Activated CD8-positive, alpha-beta memory T cell treated with anti-CD3 and anti-CD28 coated beads, Interleukin-2, amount 50 U/mL, for 24 hours (primary cell): ENCODE data around the gene AP2B1.
"Not testable (repeated sequence)": the region's sequence is repeated elsewhere in the genome, so short reads cannot be mapped to it uniquely, and the experiment has no call there.

Experiments used
- DNase-seq: peaks from one replicate; pipeline ENCODE4 v3.0.0-alpha.2; 2020; ENCODE audit errors: extremely low read depth

The AP2B1 gene

GRCh38 chr17:35700150-35700549, 113.0 kb downstream of the AP2B1 start:
- DNase-seq: no peak

- no peak for DNase-seq
Observed at GRCh38 chr17:35701491-35701890, 114.4 kb downstream of the AP2B1 start.

DNA sequence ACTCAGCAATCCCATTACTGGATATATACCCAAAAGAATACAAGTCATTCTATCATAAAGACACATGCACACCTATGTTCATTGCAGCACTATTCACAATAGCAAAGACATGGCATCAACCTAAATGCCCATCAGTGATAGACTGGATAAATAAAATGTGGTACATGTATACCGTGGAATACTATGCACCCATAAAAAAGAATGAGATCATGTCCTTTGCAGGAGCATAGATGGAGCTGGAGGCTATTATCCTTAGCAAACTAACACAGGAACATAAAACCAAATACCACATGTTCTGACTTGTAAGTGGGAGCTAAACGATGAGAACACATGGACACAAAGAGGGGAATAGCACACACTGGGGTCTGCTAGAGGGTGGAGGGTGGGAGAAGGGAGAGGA, 116.2 kb downstream of the AP2B1 start:
- DNase-seq: not testable (repeated sequence)

- DNase-seq: no peak
Observed at GRCh38 chr17:35705230-35705629, 118.1 kb downstream of the AP2B1 start.

DNA sequence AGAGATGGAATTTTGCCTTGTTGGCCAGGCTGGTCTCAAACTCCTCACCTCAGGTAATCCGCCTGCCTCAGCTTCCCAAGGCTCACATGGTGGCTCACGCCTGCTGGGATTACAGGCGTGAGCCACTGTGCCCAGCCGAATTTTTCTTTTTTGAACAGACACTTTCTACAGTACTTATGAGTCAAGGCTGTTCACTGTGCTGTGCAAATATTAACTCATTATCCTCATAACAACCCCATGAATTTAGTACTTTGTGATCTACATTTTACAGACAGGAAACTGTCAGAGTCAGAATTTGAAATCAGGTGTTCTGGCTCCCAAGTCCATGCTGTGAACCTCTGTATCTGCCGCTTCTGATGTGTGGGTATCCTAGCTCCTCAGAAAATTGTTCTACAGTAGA, 118.6 kb downstream of the AP2B1 start:
- DNase-seq: no peak

DNA sequence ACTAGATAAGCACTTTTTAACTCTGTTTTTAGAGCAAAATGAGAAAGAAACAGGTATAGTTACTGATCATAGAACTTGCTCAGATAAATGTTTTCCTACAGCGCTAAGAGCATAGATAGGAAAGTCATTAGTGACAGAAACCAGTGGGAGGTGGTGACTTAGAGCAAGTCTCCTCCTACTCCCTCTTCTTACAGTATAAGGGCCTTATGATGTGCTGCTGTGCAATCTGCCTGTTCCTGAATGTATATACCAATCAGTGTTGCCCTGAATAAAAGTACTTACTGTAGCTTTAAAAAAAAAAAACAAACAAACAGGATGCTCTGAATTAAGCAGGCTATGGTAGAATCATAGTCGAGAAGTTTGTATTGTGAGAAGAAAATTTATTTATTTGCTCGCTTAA, 121.0 kb downstream of the AP2B1 start:
- DNase-seq: no peak

- no peak for DNase-seq
Observed at GRCh38 chr17:35708951-35709350, 121.8 kb downstream of the AP2B1 start.

- DNase-seq: no peak
Observed at GRCh38 chr17:35709874-35710273, 122.8 kb downstream of the AP2B1 start.

DNA sequence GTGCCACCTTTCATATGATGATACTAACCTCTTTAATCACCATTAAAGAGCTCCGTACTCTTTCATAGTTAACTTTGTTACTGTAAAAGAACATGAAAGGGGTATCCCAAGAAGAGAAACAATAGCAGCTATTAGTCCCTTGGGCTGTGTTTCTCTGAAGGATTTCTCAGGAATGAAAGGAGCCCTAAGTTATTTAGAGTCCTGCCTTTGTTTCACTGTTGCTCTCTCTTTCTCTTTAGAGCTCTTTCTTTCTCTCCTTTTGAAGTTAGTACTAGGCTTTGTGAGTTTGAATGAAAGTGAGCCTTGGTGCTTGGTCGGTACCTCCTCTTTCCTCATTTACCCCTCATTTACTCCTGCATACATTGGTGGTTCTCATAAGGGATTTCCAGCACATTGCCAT, 123.8 kb downstream of the AP2B1 start:
- DNase-seq: no peak

DNA sequence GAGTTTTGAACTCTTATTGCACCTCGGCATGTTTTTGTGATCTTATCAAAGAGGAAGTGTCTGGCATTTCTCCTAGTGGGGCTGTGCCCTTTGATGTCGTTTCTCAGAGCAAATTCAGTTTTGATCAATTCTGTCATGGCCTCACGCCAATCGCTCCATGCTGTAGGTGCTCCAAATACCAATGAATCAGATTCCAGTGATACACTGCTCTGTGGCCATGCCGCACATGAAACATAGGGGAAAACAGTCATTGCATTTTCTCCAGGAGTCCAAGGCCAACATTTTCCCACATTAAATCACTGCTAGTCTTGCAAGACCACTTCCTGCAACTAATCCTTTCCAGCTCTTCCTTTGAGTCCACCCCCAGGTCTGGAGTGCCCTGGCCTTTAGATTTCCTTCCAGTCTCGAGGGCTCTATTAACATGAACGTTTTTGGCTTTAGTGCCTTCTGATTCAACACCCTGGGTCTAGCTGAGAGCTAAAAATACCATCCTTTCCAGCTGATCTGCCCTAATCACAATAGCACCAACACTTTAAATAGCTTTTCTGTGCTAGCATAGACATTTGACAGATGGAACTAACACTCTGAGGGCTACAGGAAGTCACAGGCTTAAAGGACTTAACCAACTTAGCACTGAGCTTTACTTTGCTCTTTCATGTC, 126.1 kb downstream of the AP2B1 start:
- no peak for DNase-seq

DNA sequence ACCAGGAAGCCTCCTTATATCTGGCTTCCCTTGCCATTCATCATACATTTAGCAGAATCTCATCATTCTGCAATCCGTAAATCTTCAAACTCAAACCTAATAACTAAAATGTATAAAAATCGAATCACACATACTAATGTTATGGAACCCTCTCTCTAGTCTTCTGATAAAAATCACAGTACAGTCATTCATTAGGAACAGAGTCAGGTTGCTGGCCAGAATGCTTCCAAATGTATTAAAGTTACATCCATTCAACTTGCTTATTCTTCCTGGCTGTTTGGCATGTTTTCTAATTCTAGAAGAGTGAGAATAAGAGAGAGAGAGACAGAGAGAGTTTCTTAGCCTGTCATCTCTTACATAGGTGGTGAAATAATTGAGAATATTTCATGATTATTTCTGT, 127.9 kb downstream of the AP2B1 start:
- DNase-seq: no peak

DNA sequence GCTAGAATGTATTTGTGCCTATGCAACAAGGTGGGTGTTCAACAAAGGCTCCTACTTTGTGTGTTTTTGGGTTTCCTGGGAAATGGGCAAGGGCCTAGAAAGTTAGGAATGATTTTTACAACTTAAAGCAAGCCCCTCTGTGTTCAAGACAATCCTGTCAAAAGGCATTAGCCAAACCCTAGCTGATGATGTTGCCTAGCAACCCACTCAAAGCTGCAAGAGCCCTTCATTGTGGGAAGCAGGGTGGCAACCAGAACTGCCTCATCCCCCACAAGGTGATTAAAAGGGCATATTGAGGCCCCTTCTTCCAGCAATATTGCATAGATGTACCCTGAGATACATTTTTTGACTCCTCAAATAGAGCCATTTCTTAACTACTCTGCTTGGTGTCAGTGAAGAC, 128.3 kb downstream of the AP2B1 start:
- no peak for DNase-seq

DNA sequence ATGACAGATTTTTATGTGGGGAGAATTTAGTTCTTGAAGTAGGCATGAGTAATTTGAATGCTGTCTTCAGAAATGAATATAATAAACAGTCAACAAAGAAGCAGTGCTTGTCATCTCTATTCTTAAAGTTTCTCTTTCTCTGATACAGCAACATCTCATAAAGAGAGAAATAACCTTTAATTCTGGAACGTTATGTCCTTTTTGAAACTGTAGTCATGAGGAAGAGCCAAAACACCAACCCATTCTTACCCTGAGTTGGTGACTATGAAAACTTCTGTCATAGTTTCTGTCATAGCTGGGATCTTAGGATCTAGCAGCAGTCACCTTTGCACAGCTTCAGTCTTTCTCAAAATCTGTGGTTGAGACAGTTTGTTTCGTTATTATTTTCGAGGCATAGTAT, 129.1 kb downstream of the AP2B1 start:
- no peak for DNase-seq

GRCh38 chr17:35716897-35717465, 129.9 kb downstream of the AP2B1 start:
- DNase-seq: no peak

GRCh38 chr17:35717475-35717874, 130.4 kb downstream of the AP2B1 start:
- no peak for DNase-seq

GRCh38 chr17:35723735-35724134, 136.6 kb downstream of the AP2B1 start:
- DNase-seq: no peak

DNA sequence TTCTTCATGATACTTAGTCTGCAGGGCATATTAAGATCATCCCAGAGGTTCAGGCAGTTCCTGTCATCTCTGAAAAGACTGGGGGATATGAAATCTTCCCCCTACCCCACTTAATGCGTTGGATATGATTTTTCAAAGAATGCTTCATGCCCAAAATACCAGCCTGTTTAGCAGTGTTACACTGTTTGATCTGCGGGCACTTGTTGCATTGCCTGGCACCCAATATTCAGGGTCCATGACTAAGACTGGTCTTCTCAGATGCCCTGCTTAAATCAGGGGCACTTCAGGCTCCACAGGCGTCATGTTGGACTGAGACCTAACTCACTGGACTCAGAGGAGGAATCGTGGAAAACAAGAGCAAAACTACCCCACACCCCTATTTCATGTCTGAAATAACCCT, 137.9 kb downstream of the AP2B1 start:
- DNase-seq: no peak

DNA sequence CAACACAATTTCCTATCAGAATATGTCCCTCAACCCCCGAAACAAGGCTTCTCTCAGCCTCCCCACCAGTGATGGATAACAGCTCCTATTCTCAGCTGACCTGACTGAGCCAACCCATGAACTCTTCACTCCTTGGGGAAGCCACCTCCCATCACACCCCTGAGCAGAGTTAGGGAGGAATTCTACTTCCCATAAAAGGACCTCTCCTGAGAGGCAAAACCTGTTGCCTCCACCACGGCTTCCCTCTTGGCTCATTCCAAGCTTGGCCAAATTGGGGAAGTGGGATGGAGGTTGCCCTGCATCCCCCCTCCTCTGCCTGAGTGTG, 138.6 kb downstream of the AP2B1 start:
- no peak for DNase-seq

GRCh38 chr17:35726127-35726952, 139.2 kb downstream of the AP2B1 start:
- no peak for DNase-seq

DNA sequence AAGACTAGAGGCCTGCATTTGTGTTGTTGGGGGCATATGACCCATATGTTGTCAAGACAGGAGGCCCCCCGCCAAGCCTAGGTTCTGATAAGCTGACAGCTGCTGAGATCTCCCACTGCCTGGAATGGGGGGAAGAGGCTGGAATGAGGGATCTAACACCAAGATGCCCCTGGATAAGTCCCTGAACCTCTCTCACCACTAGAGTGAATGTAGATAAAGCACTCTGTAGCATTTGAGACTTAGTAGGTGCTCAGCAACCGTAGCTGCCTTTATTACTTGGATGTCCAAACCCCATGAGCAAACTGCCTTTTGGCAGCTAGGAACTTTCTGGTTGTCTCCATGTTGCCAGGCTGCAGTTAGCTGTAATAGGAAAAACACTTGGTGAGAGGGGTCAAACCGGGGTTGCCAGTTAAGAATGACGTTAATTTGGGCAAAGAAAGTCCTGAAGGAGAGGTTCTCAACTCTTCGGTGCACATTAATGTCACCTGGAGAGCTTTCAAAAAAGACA, 139.9 kb downstream of the AP2B1 start:
- DNase-seq: no peak

- DNase-seq: no peak
Observed at GRCh38 chr17:35727635-35728034, 140.5 kb downstream of the AP2B1 start.

DNA sequence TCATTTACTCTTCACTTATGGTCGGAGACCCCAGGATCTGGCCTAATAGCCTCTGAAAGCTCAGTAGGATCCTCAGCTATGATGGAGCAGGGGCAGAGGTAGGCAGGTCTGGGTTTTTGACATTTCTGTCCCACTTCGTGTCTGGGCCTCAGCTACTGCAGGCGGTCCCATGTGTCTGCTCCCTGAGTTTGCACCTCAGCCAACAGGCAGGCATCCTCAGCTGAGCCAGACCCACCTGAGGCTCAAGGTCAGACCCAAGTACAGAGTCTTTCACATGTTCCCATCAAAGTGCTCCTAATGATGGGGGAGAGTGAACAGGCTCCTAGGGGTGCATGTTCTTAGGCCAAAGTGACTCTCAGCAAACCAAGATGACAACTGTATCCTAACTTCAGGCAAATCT, 141.4 kb downstream of the AP2B1 start:
- no peak for DNase-seq

- no peak for DNase-seq
Observed at GRCh38 chr17:35729405-35729833, 142.3 kb downstream of the AP2B1 start.
